Uterus (tissue), 2 donors: ENCODE measurements around the gene VPS18.

ENCODE experiments used
- CTCF ChIP-seq, 4 experiments: fragments of 200-600 bp in 2 of 4; fragments of 450-650 bp in 2 of 4; sonication (generic) in 2 of 4; IDR thresholded peaks; one replicate each; pipeline ENCODE4 v1.5.1; 2016 to 2019; ENCODE audit warnings: antibody characterized with exemption in 4 of 4, mild to moderate bottlenecking in 2 of 4, moderate library complexity in 1 of 4
- POLR2A ChIP-seq, 2 donors: fragments of 450-650 bp; IDR thresholded peaks; one replicate each; pipeline ENCODE4 v1.6.1; 2016; ENCODE audit warnings: antibody characterized with exemption in 2 of 2, mild to moderate bottlenecking in 1 of 2, moderate library complexity in 1 of 2

GRCh38 chr15:40931300-40932142 lies 37.3 kb downstream of the VPS18 start:
- TF ChIP-seq POLR2A (IDR thresholded peaks at IDR 0.05) (no peak), CTCF (IDR thresholded peaks at IDR 0.05) (no peak)
